H1 (cell line): ENCODE data around the gene TP53BP1. TPM values are rescaled to one million over a fixed set of nuclear protein-coding genes. Genes with fewer than 3 reads are reported as not detected.

Source experiments
- CHD7 ChIP-seq: fragments of 300-600 bp; sonication (generic); IDR thresholded peaks from 2 replicates; pipeline ENCODE4 v1.7.1; 2012; ENCODE audit warnings: low read length, moderate library complexity, mild to moderate bottlenecking, inconsistent platforms; ENCODE audit not compliant: insufficient replicate concordance
- CTBP2 ChIP-seq: IDR thresholded peaks from 2 replicates; pipeline ENCODE4 v1.7.0; 2011; ENCODE audit warnings: borderline replicate concordance, mild to moderate bottlenecking, moderate library complexity, mixed read lengths, low read length; ENCODE audit not compliant: insufficient read depth, insufficient read length
- FOSL1 ChIP-seq: IDR thresholded peaks from 2 replicates; pipeline ENCODE4 v1.6.1; 2011; ENCODE audit warnings: mild to moderate bottlenecking, low read depth, low read length, moderate library complexity; ENCODE audit not compliant: insufficient read depth
- HDAC6 ChIP-seq: IDR thresholded peaks from one replicate; pipeline ENCODE4 v1.7.1; 2012; ENCODE audit warnings: low read depth, mild to moderate bottlenecking, inconsistent platforms, low read length, moderate library complexity
- MAFK ChIP-seq: IDR thresholded peaks from 2 replicates; pipeline ENCODE4 v1.6.1; 2012; ENCODE audit warnings: low read depth, mild to moderate bottlenecking, improper control_type of control experiment, low read length
- NANOG ChIP-seq: IDR thresholded peaks from 2 replicates; pipeline ENCODE4 v1.6.1; 2011; ENCODE audit warnings: low read length, low read depth, mild to moderate bottlenecking, inconsistent platforms; ENCODE audit not compliant: insufficient read depth, poor library complexity, severe bottlenecking
- PHF8 ChIP-seq: fragments of 200-600 bp; sonication (generic); conservative IDR thresholded peaks from 2 replicates; pipeline ENCODE4 v1.7.1; 2012; ENCODE audit warnings: low read depth, mild to moderate bottlenecking, inconsistent platforms, low read length, moderate library complexity
- SP4 ChIP-seq: IDR thresholded peaks from 2 replicates; pipeline ENCODE4 v1.6.1; 2012; ENCODE audit warnings: low read length, inconsistent platforms
- TCF12 ChIP-seq: IDR thresholded peaks from 2 replicates; pipeline ENCODE4 v1.6.1; 2011; ENCODE audit warnings: low read depth, mild to moderate bottlenecking, low read length
- polyA plus RNA-seq, 7 experiments: library from polyadenylated mRNA; depleted of rRNA in 3 of 7; stranded (reverse) in 5 of 7; unstranded in 2 of 7; fragments of >200 nt in 5 of 7; fragments of 200-250 nt in 2 of 7; gene quantifications; 1 replicate in 5 of 7; 2 replicates in 1 of 7; 4 replicates in 1 of 7; pipeline versions ENCODE4 v1.2.1 to v1.2.3, GENCODE V29; 2011 to 2013; ENCODE audit warnings: missing spikeins in 2 of 7, mixed read lengths in 2 of 7
- total RNA-seq: library from RNA; stranded (reverse); fragmentation: NEBNext Ultra II Directional; extraction: Animal tissue kit (Norgen Biotek cat#: 25700); gene quantifications from 2 replicates; pipeline ENCODE4 v1.2.1, GENCODE V29; 2021

Gene TP53BP1
- total and polyA plus RNA-seq, 2 of the 8 experiments (the other 6 are each of a cell fraction or from before 2014, with no cell fraction given), result 34.1 to 63.6 TPM

DNA sequence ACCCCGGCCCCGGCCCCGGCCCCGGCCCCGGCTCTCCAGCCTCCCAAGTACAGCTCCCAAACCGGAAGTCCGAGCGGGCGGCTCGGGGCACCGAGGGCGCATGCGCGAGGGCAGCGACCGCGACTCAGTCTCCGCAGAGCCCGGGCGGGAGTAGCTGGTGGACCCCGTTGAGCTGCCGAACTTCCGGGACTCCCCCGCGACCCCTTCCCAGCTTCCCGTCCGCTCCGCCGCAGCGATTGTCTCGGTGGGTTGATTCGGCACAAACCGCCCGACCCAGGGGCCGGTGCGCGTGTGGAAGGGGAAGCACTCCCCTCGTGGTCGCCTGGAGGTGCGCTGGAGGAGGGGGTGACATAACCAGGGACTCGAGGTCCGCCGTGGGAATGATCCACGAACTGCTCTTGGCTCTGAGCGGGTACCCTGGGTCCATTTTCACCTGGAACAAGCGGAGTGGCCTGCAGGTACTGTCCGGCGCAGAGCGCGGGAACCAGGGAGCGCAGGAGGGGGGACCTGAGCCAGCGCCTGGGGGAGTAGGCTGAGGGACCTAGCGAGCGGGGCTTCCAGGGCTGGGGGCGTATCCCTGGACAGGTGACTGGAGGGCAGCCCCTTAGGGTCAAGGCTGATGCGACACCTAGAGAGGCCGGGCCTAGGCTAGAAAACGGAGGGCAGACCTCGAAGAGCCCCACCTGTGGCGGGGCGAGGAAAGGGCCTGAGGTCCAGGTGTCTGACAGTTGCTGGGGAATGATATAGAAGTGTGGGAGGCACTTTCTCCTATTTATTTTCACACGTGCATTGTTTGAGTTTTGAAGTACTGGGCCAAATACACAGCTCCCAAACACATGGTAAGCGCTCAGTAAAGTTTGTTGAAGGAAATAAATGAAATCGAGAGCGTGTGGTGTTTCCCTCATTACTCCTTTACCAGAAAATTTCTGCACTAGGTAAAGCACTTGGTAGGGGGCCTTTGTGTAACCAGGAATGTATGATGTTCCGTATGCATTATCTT lies 121.7 kb downstream of the TP53BP1 start, which contains the start of the genes TUBGCP4 and ZSCAN29 (continued):
- TF ChIP-seq CHD7 (no peak), FOSL1 (no peak), MAFK (no peak), NANOG (no peak), PHF8 (peak; percentile 80), HDAC6 (no peak), SP4 (peak; percentile 47; the same call in 1 of the 2 replicates), CTBP2 (no peak), TCF12 (no peak)
